Neural cell (in vitro differentiated cells): ENCODE data around the gene TSPAN3. TPM values are rescaled to one million over a fixed set of nuclear protein-coding genes. Genes with fewer than 3 reads are reported as not detected.
A peak's percentile ranks its signal among the peaks of the same experiment; 100 is the strongest.

Experiments used
- H2AFZ ChIP-seq: fragments of 200-600, 300-800 bp; sonication (generic), shearing (Covaris generic); 2 replicates; pipeline ENCODE4 v1.6.0; 2014; ENCODE audit warnings: low read depth, mild to moderate bottlenecking, antibody characterized with exemption, low read length, moderate library complexity
- H3F3A ChIP-seq: fragments of 200-600 bp; shearing (Covaris generic); 2 replicates; pipeline ENCODE4 v1.6.1; 2016; ENCODE audit warnings: mild to moderate bottlenecking, moderate library complexity, mixed read lengths, antibody characterized with exemption, low read length; ENCODE audit not compliant: insufficient read depth, poor library complexity, severe bottlenecking
- H3K27ac ChIP-seq: fragments of 200-600, 300-800 bp; sonication (generic), shearing (Covaris generic); 2 replicates; pipeline ENCODE4 v1.5.1; 2014; ENCODE audit warnings: mild to moderate bottlenecking, low read length, moderate library complexity
- H3K27me3 ChIP-seq: fragments of 300-800, 200-600 bp; sonication (generic), shearing (Covaris generic); 2 replicates; pipeline ENCODE4 v1.6.0; 2014; ENCODE audit warnings: mild to moderate bottlenecking, low read depth, low read length, moderate library complexity; ENCODE audit not compliant: insufficient read depth
- H3K36me3 ChIP-seq: fragments of 300-800, 200-600 bp; sonication (generic), shearing (Covaris generic); 2 replicates; pipeline ENCODE4 v1.5.1; 2014; ENCODE audit warnings: mild to moderate bottlenecking, antibody characterized with exemption, low read length, moderate library complexity; ENCODE audit not compliant: insufficient read depth
- H3K4me2 ChIP-seq: fragments of 300-800, 200-600 bp; sonication (generic), shearing (Covaris generic); 2 replicates; pipeline ENCODE4 v1.6.0; 2014; ENCODE audit warnings: mild to moderate bottlenecking, low read length
- H3K4me3 ChIP-seq: fragments of 300-800, 200-600 bp; sonication (generic), shearing (Covaris generic); 2 replicates; pipeline ENCODE4 v1.5.1; 2014; ENCODE audit warnings: mild to moderate bottlenecking, low read length, moderate library complexity
- H3K79me2 ChIP-seq: fragments of 200-600 bp; shearing (Covaris generic); replicated peaks from 2 replicates; pipeline ENCODE4 v1.6.0; 2014; ENCODE audit warnings: mild to moderate bottlenecking, low read length, moderate library complexity; ENCODE audit not compliant: insufficient read depth
- H3K9ac ChIP-seq: fragments of 300-800, 200-600 bp; sonication (generic), shearing (Covaris generic); 2 replicates; pipeline ENCODE4 v1.6.1; 2016; ENCODE audit warnings: mild to moderate bottlenecking, low read length, mixed read lengths
- H3K9me2 ChIP-seq: fragments of 200-600 bp; shearing (Covaris generic); 2 replicates; pipeline ENCODE4 v1.6.1; 2016; ENCODE audit warnings: mild to moderate bottlenecking, low read length, mixed read lengths; ENCODE audit not compliant: insufficient read depth
- H3K9me3 ChIP-seq: fragments of 200-600, 300-800 bp; sonication (generic), shearing (Covaris generic); 2 replicates; pipeline ENCODE4 v1.6.1; 2016; ENCODE audit warnings: mild to moderate bottlenecking, mixed run types, low read length, moderate library complexity, mixed read lengths
- H4K20me1 ChIP-seq: fragments of 200-600 bp; shearing (Covaris generic); 2 replicates; pipeline ENCODE4 v1.6.1; 2016; ENCODE audit warnings: mild to moderate bottlenecking, mixed run types; ENCODE audit not compliant: insufficient read depth
- CTCF ChIP-seq: fragments of 450-650 bp; IDR thresholded peaks from 2 replicates; pipeline ENCODE4 v1.5.1; 2014; ENCODE audit warnings: antibody characterized with exemption, mild to moderate bottlenecking, moderate library complexity; ENCODE audit not compliant: poor library complexity, severe bottlenecking
- EP300 ChIP-seq: fragments of 450-650 bp; conservative IDR thresholded peaks from 2 replicates; pipeline ENCODE4 v1.6.1; 2014; ENCODE audit warnings: antibody characterized with exemption, mild to moderate bottlenecking, moderate library complexity; ENCODE audit not compliant: poor library complexity, severe bottlenecking
- EZH2 ChIP-seq: fragments of 200-600, 300-800 bp; shearing (Covaris generic), sonication (generic); IDR thresholded peaks from 2 replicates; pipeline ENCODE4 v1.6.1; 2014; ENCODE audit warnings: antibody characterized with exemption, low read length, borderline replicate concordance, mild to moderate bottlenecking; ENCODE audit not compliant: insufficient read depth, poor library complexity, severe bottlenecking
- MXI1 ChIP-seq: fragments of 450-650 bp; conservative IDR thresholded peaks from 2 replicates; pipeline ENCODE4 v1.6.1; 2014; ENCODE audit warnings: antibody characterized with exemption, mild to moderate bottlenecking; ENCODE audit not compliant: poor library complexity, severe bottlenecking
- POLR2AphosphoS5 ChIP-seq: IDR thresholded peaks from 2 replicates; pipeline ENCODE4 v1.6.1; 2012
- RAD21 ChIP-seq: fragments of 450-650 bp; conservative IDR thresholded peaks from 2 replicates; pipeline ENCODE4 v1.6.1; 2014; ENCODE audit warnings: antibody characterized with exemption, mild to moderate bottlenecking, moderate library complexity
- REST ChIP-seq: IDR thresholded peaks from 2 replicates; pipeline ENCODE4 v1.6.1; 2012; ENCODE audit warnings: borderline replicate concordance
- SMC3 ChIP-seq: fragments of 450-650 bp; conservative IDR thresholded peaks from 2 replicates; pipeline ENCODE4 v1.6.1; 2014; ENCODE audit warnings: antibody characterized with exemption, mild to moderate bottlenecking, moderate library complexity; ENCODE audit not compliant: poor library complexity
- TAF1 ChIP-seq: IDR thresholded peaks from 2 replicates; pipeline ENCODE4 v1.6.1; 2012; ENCODE audit warnings: low read depth
- polyA minus RNA-seq: library from RNA; depleted of rRNA, polyadenylated mRNA; stranded (reverse); fragments of >200 nt; gene quantifications from 2 replicates; pipeline ENCODE4 v1.2.3, GENCODE V29; 2014
- polyA plus RNA-seq: library from polyadenylated mRNA; depleted of rRNA; stranded (reverse); fragments of >200 nt; gene quantifications from 2 replicates; pipeline ENCODE4 v1.2.3, GENCODE V29; 2014

Gene TSPAN3
- polyA plus RNA-seq: 815 and 857 TPM in 2 replicates
- polyA minus RNA-seq: 316 and 417 TPM in 2 replicates

- Histone ChIP-seq H3K4me2 (peak within 1 kb of the TSS; percentile 65), H3K9ac (peak within 1 kb of the TSS; percentile 89), H3K27ac (peak within 1 kb of the TSS; percentile 84), H4K20me1 (peaks cover 2% of the 10 kb centered on the region), H3K9me2 (no peaks in the 10 kb centered on the region), H3K9me3 (no peaks in the 10 kb centered on the region), H3K27me3 (no peaks in the 10 kb centered on the region), H3K79me2 (peaks cover 46% of the 10 kb centered on the region), H3K36me3 (no peaks in the 10 kb centered on the region), H3F3A (no peaks in the 10 kb centered on the region), H2AFZ (peak within 1 kb of the TSS; percentile 61), H3K4me3 (peak within 1 kb of the TSS; percentile 93)
- TF ChIP-seq MXI1: peak; percentile 75
- TF ChIP-seq REST: peak; percentile 43
- peak; percentile 82 for TF ChIP-seq TAF1
- no peak for TF ChIP-seq EZH2
- TF ChIP-seq EP300: peak; percentile 47
- peak; percentile 97 for TF ChIP-seq POLR2AphosphoS5
- TF ChIP-seq SMC3: no peak
- TF ChIP-seq CTCF: peak; percentile 14
- peak; percentile 30 for TF ChIP-seq RAD21
Measured at GRCh38 chr15:77070495-77071304, at the start of gene TSPAN3. TSS of gene TSPAN3 (minus strand) at chr15:77071109. CDS start at chr15:77070954, 155 bp downstream.

- no peaks in the 10 kb centered on the region for H3K9me3 ChIP-seq
- H3K9me2 ChIP-seq: no peaks in the 10 kb centered on the region
- H3K27me3 ChIP-seq: no peaks in the 10 kb centered on the region
- H4K20me1 ChIP-seq: no peaks in the 10 kb centered on the region
- no peak overlapping the region for H2AFZ ChIP-seq
- H3K36me3 ChIP-seq: no peaks in the 10 kb centered on the region
- H3F3A ChIP-seq: no peaks in the 10 kb centered on the region
- no peak overlapping the region for H3K27ac ChIP-seq
- TF ChIP-seq CTCF (no peak), SMC3 (no peak), MXI1 (no peak), TAF1 (no peak), REST (no peak), EP300 (no peak), POLR2AphosphoS5 (no peak), RAD21 (no peak), EZH2 (no peak)
- H3K4me3 ChIP-seq: no peak overlapping the region
- H3K9ac ChIP-seq: no peak overlapping the region
- no peak overlapping the region for H3K4me2 ChIP-seq
- no peaks in the 10 kb centered on the region for H3K79me2 ChIP-seq
Measured at GRCh38 chr15:77120576-77120975, 49.7 kb upstream of the TSPAN3 start.
